HepG2 (cell line): ENCODE data around the gene PAQR5. TPM values are rescaled to one million over a fixed set of nuclear protein-coding genes. Genes with fewer than 3 reads are reported as not detected.
A peak's percentile ranks its signal among the peaks of the same experiment; 100 is the strongest.

Experiments
- CSRNP1 ChIP-seq: sonication (generic); formaldehyde crosslinking; IDR thresholded peaks from 2 replicates; pipeline ENCODE4 v1.8.1; 2023; ENCODE audit warnings: mild to moderate bottlenecking, missing genetic modification reagents
- NR3C1 ChIP-seq: sonication (generic); formaldehyde crosslinking; IDR thresholded peaks from 2 replicates; pipeline ENCODE4 v1.4.0; 2020; ENCODE audit warnings: missing genetic modification reagents
- RFX5 ChIP-seq: IDR thresholded peaks from 2 replicates; pipeline ENCODE4 v1.6.1; 2011; ENCODE audit warnings: low read depth, low read length, improper control_type of control experiment
- ZBTB10 ChIP-seq: sonication (generic); formaldehyde crosslinking; IDR thresholded peaks from 2 replicates; pipeline ENCODE4 v1.4.0; 2020; ENCODE audit warnings: missing genetic modification reagents, borderline replicate concordance
- ZNF614 ChIP-seq: IDR thresholded peaks from 2 replicates; pipeline ENCODE4 v1.6.1; 2018; ENCODE audit warnings: missing biosample characterization, missing genetic modification reagents, inconsistent platforms, borderline replicate concordance
- polyA plus RNA-seq, 8 experiments: library from polyadenylated mRNA; depleted of rRNA in 3 of 8; stranded (reverse) in 7 of 8; unstranded in 1 of 8; fragments of >200 nt; fragmentation: Illumina TruSeq in 4 of 8; extraction: Trizol in 4 of 8; gene quantifications; 2 replicates each; pipeline versions ENCODE4 v1.2.1 to v1.2.3, GENCODE V29; 2011 to 2016; ENCODE audit warnings: low read depth in 4 of 8, missing spikeins in 1 of 8, mixed read lengths in 1 of 8; ENCODE audit not compliant: insufficient read depth in 1 of 8
- total RNA-seq, 5 experiments: library from RNA; depleted of rRNA; stranded (reverse); fragments of >200 nt; fragmentation: Illumina TruSeq; extraction: Trizol; gene quantifications; 2 replicates each; pipeline ENCODE4 v1.2.3, GENCODE V29; 2016; ENCODE audit warnings: low read depth in 1 of 5
- TF ChIP-seq, protein P1 (sequence below): IDR thresholded peaks from 2 replicates; pipeline ENCODE4 v1.6.1; 2016; ENCODE audit warnings: mild to moderate bottlenecking
- TF ChIP-seq, protein P2 (sequence below): IDR thresholded peaks from 2 replicates; pipeline ENCODE4 v1.6.1; 2012; ENCODE audit warnings: inconsistent platforms

Gene PAQR5
- total and polyA plus RNA-seq, 2 of the 13 experiments (the other 11 are each of a cell fraction or from before 2014, with no cell fraction given) = 0.53 to 1.3 TPM

GRCh38 chr15:69413822-69414700 lies 115.3 kb downstream of the PAQR5 start, which contains the start of gene KIF23 (continued):
- peak; percentile 89; the same call in 1 of the 2 replicates for TF ChIP-seq CSRNP1 (CRISPR knock-in tag)
- TF ChIP-seq, protein P1, sequence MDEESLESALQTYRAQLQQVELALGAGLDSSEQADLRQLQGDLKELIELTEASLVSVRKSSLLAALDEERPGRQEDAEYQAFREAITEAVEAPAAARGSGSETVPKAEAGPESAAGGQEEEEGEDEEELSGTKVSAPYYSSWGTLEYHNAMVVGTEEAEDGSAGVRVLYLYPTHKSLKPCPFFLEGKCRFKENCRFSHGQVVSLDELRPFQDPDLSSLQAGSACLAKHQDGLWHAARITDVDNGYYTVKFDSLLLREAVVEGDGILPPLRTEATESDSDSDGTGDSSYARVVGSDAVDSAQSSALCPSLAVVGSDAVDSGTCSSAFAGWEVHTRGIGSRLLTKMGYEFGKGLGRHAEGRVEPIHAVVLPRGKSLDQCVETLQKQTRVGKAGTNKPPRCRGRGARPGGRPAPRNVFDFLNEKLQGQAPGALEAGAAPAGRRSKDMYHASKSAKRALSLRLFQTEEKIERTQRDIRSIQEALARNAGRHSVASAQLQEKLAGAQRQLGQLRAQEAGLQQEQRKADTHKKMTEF = peak; percentile 65
- 0 out of 2 replicates have a peak, but pooled peaks have one; percentile 40 for TF ChIP-seq RFX5
- TF ChIP-seq ZNF614 (CRISPR knock-in tag) = peak; percentile 67; the same call in 1 of the 2 replicates
- TF ChIP-seq NR3C1 (CRISPR knock-in tag) = no peak
- TF ChIP-seq, protein P2, sequence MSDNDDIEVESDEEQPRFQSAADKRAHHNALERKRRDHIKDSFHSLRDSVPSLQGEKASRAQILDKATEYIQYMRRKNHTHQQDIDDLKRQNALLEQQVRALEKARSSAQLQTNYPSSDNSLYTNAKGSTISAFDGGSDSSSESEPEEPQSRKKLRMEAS = peak; percentile 86
- TF ChIP-seq ZBTB10 (CRISPR knock-in tag) = no peak
